GM21529 (cell line): ENCODE measurements around the gene HNRNPA2B1.

Experiments used
- ATAC-seq: cut with Tn5 transposase; IDR thresholded peaks from one replicate; pipeline ENCODE4 v1.9.1; 2021; ENCODE audit not compliant: unreplicated experiment

HNRNPA2B1 gene

DNA sequence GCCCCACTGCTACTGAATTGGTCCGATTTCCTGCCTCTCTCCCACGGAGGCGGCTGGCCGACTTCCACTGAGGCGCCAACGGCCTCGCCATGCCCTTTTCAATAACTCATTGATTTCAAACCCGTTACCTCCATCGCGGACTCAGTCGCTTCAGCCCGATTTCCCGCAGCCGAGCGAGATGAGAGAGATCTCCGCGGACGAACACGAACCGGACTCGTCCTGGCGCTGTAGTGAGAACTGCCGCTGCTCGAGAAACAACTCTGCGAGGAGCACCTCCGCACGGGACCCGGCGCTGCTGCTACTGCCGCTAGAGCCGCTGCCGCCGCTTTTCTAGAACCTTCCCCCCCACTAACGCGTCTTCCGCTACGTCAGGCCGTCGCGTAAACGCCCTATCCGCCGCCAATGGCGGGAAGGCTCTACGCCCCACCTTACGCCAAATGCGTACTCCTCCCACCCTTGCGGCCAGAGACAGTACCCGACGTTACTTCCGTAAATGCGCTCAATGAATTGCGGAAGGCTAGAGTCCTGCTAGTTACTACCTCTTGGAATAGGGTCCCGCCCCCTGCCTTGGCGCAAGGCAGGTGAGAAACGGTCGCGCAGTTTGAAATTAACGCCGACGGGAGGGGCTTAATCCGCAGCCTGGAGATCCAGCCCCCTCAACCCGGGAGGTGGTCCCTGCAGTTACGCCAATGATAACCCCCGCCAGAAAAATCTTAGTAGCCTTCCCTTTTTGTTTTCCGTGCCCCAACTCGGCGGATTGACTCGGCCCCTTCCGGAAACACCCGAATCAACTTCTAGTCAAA lies at the start of gene HNRNPA2B1:
Gene HNRNPA2B1 (minus strand): TSS at position 303 of the 803 bp plus-strand sequence. CDS start 169 bp downstream, at position 134.
- peak; percentile 55 for ATAC-seq

DNA sequence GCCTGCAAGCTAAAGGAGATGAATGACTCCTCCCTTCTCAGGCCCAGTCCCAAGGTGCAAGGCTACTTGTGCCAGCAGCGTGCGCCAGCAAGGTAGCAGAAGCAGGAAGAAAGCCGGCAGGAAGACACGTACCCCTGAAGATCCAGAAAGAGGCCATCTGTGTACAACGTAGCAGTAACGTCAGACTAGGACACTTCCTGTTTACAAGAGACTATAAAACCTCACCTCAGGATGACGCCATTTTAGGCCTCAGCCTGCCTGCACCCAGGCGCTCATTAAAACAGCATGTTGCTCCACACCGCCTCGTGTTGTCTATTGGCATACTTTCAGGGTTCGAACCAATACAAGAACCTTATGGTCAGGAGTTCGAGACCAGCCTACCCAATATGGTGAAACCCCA lies 49.7 kb upstream of the HNRNPA2B1 start:
- no peak for ATAC-seq

DNA sequence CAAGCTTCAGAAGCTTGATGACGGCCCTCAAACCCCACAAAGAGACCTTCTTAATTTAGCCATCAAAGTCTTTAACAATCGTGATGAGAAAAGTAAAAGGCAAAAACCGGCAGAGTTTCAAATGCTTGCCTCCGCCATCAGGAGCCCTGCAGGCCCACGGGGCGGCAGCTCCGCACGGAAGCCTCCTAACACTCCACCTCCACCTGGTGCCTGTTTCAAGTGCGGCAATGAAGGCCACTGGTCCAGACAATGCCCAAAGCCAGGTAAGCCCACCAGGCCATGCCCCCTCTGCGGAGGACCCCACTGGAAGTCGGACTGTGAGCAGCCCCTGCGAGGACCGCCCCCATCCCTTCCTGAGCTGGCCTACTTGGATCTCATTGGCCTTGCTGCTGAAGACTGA lies 44.6 kb upstream of the HNRNPA2B1 start:
- ATAC-seq: no peak

DNA sequence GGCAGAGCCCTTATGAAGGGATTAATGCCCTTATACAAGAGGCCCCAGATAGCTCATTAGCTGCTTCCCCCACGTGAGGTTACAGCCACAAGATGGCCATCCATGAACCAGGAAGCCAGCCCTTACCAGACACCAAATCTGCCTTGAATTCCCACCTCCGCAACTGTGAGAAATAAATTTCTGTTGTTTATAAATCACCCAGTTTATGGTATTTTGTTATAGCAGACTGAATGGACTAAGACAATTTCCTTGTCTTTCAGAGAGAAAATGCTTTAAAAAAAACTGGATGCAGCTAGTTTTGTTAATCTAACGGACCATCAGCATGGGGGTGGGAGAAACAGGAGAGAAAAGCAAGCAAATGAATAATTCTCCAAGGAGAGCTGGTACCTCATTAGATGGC lies 37.5 kb upstream of the HNRNPA2B1 start:
- ATAC-seq: no peak

DNA sequence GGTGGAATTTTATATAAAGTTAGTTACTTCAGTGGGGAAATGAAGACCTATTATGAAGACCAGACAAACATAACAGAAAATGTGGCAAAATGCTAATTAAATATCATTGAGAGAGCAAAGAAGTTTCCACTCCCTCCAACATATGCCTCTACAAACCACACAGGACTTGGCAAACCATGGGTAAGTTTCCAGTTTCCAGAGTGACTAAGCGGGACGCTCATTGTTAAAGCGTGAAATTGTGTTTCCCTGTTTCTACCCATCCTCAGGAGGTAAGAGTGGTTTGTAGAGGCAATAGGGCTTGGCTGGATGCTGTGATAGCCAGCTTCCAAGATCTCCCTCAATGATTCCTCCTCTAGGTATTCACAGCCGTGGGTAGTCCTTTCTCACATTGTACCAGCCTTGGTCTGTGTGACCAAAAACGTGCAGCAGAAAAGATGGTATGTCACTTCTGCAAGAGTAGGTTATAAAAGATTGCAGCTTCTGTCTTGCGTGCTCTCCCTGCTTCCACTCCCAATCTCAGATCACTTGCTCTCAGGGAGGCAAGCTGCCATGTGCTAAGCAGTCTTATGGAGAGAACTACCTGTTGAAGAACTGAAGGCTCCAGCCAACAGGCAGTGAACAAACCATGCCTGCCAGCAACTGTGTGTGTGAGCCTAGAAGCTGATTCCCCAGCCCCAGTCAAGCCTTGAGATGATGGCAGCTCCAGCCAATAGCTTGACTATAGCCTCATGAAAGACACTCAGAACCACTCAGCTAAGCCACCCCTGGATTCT lies 36.7 kb upstream of the HNRNPA2B1 start:
- no peak for ATAC-seq

DNA sequence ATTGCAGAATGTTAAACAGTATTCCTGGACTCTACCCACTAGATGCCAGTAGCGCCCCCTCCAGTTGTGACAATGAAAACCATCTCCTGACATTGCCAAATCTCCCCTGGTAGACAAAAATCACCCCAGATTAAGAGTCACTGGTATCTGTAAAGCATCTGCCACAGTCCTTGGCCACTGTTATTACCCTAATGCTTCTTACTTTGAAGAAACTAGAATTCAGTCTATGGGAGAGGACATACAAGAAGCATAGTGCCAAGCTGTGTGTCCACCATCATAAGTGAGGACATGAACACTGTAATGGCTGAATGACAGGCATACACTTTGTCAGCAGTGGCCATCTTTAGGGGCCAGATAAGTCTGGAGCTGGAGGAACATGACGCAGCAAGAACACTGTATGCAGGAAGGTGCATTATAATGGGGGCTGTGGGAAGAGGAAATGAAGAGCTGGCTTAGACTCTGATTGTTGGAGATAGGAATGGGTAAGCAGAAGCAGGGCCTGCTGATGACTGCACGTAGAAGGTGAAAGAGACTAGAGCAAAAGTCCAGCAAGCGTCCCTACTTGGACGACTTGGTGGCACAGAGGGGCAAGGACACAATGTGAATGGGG lies 33.5 kb upstream of the HNRNPA2B1 start:
- ATAC-seq: no peak

DNA sequence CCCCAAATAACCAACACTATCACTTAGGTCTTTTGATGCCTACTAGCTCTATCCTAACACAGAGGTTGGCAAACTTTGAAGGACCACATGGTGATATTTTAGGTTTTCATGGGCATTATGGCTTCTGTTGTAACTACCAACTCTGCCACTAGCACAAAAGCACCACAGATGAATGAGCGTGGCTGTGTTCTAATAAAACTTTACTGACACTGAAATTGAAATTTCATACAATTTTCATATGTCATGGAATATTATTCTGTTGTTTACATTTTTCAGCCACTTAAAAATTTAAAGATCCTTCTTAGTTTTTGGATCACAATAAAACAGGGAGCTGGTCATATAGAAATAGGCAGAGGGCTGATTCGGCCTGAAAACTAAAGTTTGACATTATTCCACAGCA lies 27.4 kb upstream of the HNRNPA2B1 start:
- no peak for ATAC-seq

DNA sequence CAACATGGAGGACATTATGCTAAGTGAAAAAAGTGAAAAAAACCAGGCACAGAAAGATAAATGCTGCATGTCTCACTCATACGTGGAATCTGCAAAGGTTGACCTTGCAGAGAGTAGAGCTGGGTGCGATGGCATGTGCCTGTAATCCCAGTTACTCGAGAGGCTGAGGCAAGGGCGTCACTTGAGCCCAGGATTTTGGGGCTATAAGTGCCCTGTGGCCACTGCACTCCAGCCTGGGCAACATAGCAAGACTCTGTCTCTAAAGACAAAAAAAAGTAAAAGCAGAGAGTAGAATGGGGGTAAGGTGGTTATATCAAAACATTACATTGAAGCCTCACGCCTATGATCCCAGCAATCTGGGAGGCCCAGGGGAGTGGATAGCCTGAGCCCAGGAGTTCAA lies 23.8 kb upstream of the HNRNPA2B1 start:
- no peak for ATAC-seq

DNA sequence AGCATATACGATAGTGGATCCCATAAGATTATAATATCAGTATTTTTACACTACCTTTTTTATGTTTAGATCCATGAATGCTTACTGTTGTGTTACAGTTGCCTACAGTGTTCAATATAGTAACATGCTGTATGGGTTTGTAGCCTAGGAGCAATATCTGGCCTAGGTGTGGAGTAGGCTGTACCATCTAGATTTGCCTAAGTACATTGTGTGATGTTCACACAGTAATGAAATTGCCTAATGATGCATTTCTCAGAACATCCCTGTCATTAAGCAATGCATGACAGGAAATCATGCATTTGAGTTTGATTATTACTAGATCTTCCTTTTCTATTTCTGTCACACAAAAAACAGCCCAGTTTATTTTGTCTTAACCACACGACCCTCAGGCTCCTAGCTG lies 15.5 kb upstream of the HNRNPA2B1 start:
- no peak for ATAC-seq

DNA sequence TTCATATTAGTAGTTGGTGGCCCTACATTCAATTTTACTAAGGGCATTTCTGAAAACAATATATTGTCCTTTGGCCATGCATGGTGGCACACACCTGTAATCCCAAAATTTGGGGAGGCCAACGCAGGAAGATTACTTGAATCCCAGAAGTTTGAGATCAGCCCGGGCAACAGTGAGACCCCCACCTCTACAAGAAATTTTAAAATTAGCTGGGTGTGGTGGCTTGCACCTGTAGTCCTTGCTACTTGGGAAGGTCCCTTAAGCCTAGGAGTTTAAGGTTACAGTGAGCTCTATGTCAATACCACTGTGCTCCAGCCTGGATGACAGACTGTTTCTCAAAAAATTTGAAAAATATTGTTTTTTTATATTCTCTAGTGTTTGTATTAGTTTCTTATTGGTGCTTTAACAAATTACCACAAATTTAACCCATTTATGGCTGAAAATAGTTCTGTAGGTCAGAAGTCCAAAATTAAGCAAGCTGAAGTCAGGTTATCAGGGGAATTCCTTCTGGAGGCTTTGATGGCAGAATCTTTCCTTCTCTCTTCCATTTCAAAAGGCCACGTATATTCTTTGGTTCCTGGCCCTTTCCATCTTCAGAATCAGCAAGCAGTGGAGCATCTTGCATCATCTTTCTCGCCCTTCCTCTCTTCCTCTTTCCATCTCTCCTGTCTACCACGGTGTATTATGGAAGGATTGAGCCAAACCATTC lies 13.4 kb upstream of the HNRNPA2B1 start:
- ATAC-seq: no peak

DNA sequence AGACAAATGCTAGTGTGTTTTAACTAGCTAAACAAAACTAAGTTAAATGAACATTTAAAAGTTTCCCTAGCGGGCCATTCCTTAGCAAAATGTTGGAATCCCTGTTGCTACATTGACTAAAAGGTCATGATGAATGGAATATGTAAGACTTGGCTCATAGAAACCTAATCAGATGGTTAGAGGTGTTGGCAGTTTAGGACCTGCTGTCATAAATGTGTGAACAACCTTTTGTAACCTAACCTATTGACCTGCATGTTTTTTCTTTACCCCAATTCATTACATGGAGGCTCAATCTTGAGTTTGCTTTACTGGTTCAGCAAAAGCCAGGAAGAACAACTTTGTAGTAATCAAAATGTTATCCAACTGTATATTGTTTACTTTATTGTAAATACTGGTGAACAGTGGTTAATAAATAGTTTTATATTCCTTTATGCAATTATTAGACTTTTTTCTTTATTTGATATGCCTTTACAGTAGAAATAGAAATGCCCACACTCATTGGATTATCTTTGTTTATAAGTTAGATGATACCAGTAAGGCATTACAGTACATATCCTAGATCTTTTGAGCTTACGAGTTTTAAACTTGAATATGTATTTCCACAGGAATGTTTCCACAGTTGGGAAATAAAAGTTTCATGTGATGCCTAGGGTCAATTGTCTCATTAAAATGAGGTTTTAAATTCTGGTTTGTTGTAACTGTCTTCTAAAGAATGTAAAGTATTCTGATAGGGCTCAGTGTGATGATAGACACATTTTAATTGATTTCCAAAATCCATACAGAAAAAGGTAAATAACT lies 12.6 kb upstream of the HNRNPA2B1 start:
- ATAC-seq: no peak

DNA sequence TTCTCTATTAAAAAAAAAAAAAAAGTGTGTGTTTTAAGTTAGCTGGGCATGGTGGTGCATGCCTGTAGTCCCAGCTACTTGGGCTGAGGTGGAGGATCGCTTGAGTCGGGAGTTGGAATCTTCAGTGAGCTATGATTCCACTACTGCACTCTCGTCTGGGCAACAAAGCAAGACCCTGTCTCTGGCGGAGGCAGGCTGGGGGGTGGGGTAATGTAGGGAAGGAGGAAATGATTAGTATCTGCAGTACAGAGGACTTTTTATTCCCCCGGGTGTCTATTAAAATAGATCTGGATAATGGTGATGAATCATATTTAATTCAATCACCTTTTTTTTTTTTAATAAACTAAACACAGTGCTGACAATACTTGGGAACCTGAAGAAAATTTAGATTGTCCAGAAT lies 7.5 kb upstream of the HNRNPA2B1 start:
- no peak for ATAC-seq

DNA sequence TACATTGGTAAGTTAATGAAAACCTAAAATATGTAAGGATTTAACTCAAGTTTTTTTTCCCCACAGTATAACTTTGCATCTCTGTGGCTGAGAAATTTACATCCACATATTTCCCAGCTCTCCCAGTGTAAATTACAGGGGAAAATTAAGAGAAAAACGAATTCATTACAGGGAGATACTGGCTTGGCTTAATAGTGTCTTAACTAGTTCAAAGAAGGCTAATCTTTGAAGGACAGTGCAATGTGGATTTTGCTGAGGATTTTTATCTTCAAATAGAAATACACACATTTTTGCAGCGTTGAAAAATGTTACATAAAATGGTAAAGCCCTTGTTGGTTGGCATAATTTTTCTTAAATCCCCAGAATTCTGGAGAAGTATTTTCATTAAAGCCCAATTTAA lies 2.5 kb upstream of the HNRNPA2B1 start:
- no peak for ATAC-seq

DNA sequence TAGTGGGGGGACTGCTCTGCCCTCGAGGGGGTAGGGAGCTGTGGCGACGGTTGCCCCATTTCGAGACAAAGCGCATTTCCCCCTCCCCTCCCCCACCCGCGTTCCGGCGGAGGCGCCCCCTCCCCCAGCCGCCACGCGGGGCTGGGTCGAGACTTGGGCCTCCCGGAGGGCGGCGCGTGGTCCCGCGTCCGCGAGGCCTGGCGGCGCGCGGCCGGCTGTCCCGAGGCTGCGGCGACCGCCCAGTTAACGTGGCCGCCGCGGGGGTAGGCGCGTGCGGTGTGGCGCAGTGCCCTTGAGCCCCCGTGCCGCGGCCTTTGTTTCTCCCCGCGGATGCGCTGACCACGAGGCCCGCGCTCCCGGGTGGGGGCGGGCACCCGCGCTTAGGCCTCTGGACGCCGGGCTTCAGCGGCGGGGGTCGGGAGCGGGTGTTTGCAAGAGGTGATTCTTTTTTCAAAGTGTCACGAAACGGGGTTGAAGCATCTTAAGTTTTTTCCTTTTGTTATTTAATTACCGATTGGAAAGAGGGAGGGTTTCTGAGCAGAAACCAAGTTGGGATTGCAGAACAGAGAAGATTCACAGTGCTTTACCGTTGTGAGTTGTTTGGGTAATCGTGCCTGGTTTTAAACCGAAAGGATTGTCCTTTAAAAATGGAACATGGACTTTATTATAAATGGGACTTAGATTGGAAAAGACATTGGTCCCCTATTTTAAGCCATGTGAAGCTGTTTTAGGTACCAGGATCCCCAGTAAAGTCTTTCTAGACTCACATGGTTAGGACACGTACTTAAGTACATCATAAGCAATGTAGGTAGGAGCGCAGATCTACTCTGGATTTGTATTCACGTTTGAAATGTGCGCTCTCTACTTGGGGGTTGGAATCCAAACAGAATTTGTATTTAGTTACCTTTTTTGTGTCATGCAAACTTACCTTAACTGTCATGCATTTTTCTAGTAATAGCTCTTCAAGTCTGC lies 1.8 kb upstream of the HNRNPA2B1 start:
- peak; percentile 2 for ATAC-seq

DNA sequence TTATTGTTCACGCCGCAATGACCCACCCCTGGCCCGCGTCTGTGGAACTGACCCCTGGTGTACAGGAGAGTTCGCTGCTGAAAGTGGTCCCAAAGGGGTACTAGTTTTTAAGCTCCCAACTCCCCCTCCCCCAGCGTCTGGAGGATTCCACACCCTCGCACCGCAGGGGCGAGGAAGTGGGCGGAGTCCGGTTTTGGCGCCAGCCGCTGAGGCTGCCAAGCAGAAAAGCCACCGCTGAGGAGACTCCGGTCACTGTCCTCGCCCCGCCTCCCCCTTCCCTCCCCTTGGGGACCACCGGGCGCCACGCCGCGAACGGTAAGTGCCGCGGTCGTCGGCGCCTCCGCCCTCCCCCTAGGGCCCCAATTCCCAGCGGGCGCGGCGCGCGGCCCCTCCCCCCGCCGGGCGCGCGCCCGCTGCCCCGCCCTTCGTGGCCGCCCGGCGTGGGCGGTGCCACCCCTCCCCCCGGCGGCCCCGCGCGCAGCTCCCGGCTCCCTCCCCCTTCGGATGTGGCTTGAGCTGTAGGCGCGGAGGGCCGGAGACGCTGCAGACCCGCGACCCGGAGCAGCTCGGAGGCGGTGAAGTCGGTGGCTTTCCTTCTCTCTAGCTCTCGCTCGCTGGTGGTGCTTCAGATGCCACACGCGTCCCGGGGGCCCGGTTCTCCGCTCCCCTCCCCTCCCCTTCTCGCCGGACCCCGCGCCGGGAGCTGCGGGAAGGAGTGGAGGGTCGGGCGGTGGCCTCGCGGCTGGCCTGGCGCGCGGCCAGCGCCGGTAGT lies 887 bp upstream of the HNRNPA2B1 start, which contains the start of gene CBX3:
Gene CBX3 (plus strand): TSS at position 499 of the 772 bp plus-strand sequence. CDS start 1,254 bp downstream, outside the sequence.
- ATAC-seq: peak; percentile 38

DNA sequence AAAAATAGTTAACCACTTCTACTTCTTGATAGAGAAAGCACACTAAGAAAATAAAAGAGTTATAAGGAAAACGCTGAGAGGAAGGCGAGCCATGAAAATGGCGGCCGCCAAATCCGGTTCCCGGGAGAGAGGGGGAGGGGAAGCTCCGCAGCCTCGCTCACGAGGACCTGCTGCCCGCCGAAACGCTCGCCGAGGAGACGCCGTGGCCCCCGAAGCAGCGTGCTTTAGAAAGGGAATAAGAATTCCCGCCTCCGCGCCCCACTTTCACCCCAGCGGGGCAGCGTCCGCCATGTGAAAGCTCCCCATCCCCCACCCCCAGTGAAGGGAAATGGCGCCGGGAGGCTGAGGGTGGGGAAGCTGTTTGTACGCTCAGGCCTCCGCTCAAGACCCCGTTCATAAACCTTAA lies 505 bp downstream of the HNRNPA2B1 start:
- no peak for ATAC-seq

DNA sequence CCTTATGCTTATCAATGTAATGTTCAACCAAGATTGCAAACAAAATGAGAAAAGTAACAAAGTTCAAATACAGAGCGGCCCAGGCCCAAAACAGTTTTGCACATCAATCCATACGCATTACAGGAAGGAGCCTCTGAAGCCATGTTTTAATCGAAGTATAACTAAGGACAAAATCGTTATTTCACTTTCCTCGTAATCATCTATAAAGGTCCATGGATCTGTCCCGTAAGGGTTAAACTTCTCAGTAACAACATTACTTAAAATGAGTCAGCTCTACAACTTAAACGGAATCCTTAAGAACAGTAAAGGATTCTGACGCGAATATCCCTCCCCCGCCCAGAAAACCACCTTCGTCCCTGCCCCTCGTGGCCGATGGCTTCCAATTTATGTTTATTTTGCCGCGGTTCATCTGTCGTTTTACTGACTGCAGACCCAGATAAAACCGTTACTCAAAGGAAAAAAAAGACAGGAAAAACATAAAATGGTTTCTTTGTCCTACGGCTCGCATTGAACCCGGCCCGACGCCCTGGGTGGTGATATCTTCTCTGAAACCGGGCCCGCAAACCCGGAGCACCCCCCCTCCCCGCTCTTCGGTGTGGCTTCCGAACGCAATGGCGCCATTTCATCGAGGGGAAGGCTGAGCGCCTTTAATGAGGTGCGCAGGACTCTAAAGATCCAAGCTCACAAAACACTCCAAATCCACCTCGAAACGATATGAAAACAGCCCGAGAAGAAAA lies 1.1 kb downstream of the HNRNPA2B1 start:
- ATAC-seq: no peak

DNA sequence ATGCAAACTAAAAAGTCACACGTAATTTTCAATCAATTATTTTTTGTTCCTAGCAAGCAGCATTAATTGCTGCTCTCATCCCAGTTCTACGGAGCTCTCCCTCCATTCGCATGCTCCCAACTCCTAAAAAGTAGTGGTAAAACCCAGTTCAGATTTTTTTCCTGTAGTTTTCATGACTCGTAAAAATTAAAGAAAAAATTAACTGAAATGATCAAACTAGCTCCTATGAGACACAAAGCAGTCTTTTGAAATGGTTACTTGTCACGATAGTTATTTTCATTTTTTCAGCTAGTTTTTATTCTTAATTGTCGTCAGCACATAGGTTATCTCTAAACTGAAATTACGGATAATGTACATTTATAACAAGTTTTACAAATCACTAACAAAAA lies 1.8 kb downstream of the HNRNPA2B1 start:
- no peak for ATAC-seq
